AG10803 (cell line): ENCODE measurements around the gene DHX57.

ENCODE experiments used
- DNase-seq: peaks from one replicate; pipeline ENCODE4 v3.0.0; 2010; ENCODE audit warnings: low read depth
- H3K4me3 ChIP-seq: 2 replicates; pipeline ENCODE4 v1.5.1; 2011; ENCODE audit warnings: mild to moderate bottlenecking, low read length, control low read depth
- TF ChIP-seq, protein P1 (sequence below): conservative IDR thresholded peaks from 2 replicates; pipeline ENCODE4 v1.5.1; 2011; ENCODE audit warnings: mild to moderate bottlenecking, low read length, control low read depth, inconsistent platforms

Gene DHX57

GRCh38 chr2:38748391-38748790 lies 127.3 kb downstream of the DHX57 start:
- TF ChIP-seq, protein P1, sequence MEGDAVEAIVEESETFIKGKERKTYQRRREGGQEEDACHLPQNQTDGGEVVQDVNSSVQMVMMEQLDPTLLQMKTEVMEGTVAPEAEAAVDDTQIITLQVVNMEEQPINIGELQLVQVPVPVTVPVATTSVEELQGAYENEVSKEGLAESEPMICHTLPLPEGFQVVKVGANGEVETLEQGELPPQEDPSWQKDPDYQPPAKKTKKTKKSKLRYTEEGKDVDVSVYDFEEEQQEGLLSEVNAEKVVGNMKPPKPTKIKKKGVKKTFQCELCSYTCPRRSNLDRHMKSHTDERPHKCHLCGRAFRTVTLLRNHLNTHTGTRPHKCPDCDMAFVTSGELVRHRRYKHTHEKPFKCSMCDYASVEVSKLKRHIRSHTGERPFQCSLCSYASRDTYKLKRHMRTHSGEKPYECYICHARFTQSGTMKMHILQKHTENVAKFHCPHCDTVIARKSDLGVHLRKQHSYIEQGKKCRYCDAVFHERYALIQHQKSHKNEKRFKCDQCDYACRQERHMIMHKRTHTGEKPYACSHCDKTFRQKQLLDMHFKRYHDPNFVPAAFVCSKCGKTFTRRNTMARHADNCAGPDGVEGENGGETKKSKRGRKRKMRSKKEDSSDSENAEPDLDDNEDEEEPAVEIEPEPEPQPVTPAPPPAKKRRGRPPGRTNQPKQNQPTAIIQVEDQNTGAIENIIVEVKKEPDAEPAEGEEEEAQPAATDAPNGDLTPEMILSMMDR = no peak
- DNase-seq = no peak
- no peak overlapping the region for H3K4me3 ChIP-seq

GRCh38 chr2:38747819-38748218 lies 127.9 kb downstream of the DHX57 start:
- H3K4me3 ChIP-seq = no peak overlapping the region
- TF ChIP-seq, protein P1 = no peak

More at GRCh38 chr2:38747819-38748218, 127.9 kb downstream of the DHX57 start:
- DNase-seq = no peak
